ENCODE data around the gene GPR108. TPM values are rescaled to one million over a fixed set of nuclear protein-coding genes. Genes with fewer than 3 reads are reported as not detected.

Gene GPR108
- total RNA-seq, 1 donor from 2014 or later: 87.7 TPM

- H3K27me3 ChIP-seq (ENCODE audit: control insufficient read depth, insufficient read depth, low read length): no peaks in the 10 kb centered on the region
- DNase-seq (ENCODE audit: low read depth): no peak
- no peak for FAIRE-seq
- H3K4me3 ChIP-seq (ENCODE audit: low read depth, low read length): no peak overlapping the region
- TF ChIP-seq, protein P1, sequence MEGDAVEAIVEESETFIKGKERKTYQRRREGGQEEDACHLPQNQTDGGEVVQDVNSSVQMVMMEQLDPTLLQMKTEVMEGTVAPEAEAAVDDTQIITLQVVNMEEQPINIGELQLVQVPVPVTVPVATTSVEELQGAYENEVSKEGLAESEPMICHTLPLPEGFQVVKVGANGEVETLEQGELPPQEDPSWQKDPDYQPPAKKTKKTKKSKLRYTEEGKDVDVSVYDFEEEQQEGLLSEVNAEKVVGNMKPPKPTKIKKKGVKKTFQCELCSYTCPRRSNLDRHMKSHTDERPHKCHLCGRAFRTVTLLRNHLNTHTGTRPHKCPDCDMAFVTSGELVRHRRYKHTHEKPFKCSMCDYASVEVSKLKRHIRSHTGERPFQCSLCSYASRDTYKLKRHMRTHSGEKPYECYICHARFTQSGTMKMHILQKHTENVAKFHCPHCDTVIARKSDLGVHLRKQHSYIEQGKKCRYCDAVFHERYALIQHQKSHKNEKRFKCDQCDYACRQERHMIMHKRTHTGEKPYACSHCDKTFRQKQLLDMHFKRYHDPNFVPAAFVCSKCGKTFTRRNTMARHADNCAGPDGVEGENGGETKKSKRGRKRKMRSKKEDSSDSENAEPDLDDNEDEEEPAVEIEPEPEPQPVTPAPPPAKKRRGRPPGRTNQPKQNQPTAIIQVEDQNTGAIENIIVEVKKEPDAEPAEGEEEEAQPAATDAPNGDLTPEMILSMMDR (IDR thresholded peaks at IDR 0.05; ENCODE audit: insufficient read depth, low read length, severe bottlenecking): no peak
- no peaks in the 10 kb centered on the region for H3K36me3 ChIP-seq (ENCODE audit: control insufficient read depth, insufficient read depth, low read length)
Observed at GRCh38 chr19:6705931-6706632, 31.3 kb downstream of the GPR108 start.

DNA sequence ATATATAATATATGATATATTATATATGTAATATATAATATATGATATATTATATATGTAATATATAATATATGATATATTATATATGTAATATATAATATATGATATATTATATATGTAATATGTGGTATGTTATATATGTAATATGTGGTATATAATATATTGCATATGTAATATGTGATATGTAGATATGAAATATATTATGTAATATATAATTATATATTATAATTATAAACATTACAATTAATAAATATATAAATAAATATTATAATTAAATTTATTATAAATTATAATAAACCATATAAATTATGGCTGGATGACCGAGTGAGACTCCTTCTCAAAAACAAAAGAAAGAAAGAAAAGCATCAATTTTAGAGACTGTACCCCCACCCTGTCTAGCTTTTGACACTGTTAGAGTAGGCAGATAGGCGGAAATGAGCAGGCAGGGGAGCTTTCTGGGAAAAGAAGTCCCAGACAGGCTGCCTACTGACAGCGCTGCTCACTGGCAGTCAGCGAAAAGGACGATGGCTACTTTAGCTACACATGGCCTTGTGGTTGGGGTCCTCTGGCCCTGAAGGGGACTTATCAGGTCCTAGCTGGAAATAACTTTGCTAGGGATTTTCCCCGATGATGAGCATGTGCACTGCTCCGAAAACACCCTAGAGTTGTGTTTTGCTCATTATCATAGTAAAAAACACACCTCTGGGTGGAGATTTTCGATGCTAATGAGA, 36.6 kb downstream of the GPR108 start:
- no peak for FAIRE-seq
- TF ChIP-seq, protein P1 (IDR thresholded peaks at IDR 0.05; ENCODE audit: insufficient read depth, low read length, severe bottlenecking): no peak
- Histone ChIP-seq H3K27me3 (ENCODE audit: control insufficient read depth, insufficient read depth, low read length) (no peaks in the 10 kb centered on the region), H3K4me3 (ENCODE audit: low read depth, low read length) (no peak overlapping the region), H3K36me3 (ENCODE audit: control insufficient read depth, insufficient read depth, low read length) (no peaks in the 10 kb centered on the region)
- no peak for DNase-seq (ENCODE audit: low read depth)

DNA sequence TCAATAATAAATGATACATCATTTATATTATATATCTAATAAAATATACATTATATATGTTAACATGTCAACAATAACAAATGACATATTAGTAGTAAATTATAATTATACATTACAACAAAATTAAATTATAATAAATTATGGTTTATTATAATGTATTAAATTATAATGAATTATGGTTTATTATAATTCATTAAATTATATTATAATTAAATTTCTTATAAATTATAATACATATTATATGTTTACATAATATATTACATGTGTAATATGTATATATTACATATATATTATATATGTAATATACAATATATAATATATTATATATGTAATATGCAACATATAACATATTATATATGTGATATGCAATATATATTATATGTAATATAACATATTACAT, 37.4 kb downstream of the GPR108 start:
- Histone ChIP-seq H3K4me3 (ENCODE audit: low read depth, low read length) (no peak overlapping the region), H3K36me3 (ENCODE audit: control insufficient read depth, insufficient read depth, low read length) (no peaks in the 10 kb centered on the region), H3K27me3 (ENCODE audit: control insufficient read depth, insufficient read depth, low read length) (no peaks in the 10 kb centered on the region)
- no peak for FAIRE-seq
- TF ChIP-seq, protein P1 (IDR thresholded peaks at IDR 0.05; ENCODE audit: insufficient read depth, low read length, severe bottlenecking): no peak
- DNase-seq (ENCODE audit: low read depth): no peak

- FAIRE-seq (no peak), DNase-seq (ENCODE audit: low read depth) (no peak)
- no peaks in the 10 kb centered on the region for H3K27me3 ChIP-seq (ENCODE audit: control insufficient read depth, insufficient read depth, low read length)
- no peaks in the 10 kb centered on the region for H3K36me3 ChIP-seq (ENCODE audit: control insufficient read depth, insufficient read depth, low read length)
- TF ChIP-seq, protein P1 (IDR thresholded peaks at IDR 0.05; ENCODE audit: insufficient read depth, low read length, severe bottlenecking): no peak
- H3K4me3 ChIP-seq (ENCODE audit: low read depth, low read length): no peak overlapping the region
Observed at GRCh38 chr19:6697291-6697690, 40.1 kb downstream of the GPR108 start.

GRCh38 chr19:6696239-6696820, 41.0 kb downstream of the GPR108 start:
- no peak for DNase-seq (ENCODE audit: low read depth)
- no peak overlapping the region for H3K4me3 ChIP-seq (ENCODE audit: low read depth, low read length)
- H3K36me3 ChIP-seq (ENCODE audit: control insufficient read depth, insufficient read depth, low read length): no peaks in the 10 kb centered on the region
- no peaks in the 10 kb centered on the region for H3K27me3 ChIP-seq (ENCODE audit: control insufficient read depth, insufficient read depth, low read length)
- FAIRE-seq: no peak
- TF ChIP-seq, protein P1 (IDR thresholded peaks at IDR 0.05; ENCODE audit: insufficient read depth, low read length, severe bottlenecking): no peak
